ENCODE measurements around the gene AP2A2.

DNA sequence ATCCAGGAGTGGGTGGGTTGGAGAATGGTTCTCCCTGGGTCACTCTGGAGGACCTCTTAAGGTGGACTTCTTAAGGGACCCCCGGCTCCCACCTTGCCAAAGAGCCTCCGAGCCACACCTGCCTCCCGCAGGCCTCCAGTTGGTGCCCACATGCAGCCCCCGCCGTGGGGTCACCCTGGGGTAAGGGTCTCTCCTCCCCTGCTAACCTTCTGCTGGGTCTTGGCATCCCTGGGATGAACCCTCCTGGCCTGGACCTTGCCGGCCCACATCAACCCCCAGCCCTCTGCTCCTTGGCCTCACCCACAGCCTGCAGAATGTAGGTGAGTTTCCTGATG lies 123.4 kb downstream of the AP2A2 start:
- TF ChIP-seq, protein P1, sequence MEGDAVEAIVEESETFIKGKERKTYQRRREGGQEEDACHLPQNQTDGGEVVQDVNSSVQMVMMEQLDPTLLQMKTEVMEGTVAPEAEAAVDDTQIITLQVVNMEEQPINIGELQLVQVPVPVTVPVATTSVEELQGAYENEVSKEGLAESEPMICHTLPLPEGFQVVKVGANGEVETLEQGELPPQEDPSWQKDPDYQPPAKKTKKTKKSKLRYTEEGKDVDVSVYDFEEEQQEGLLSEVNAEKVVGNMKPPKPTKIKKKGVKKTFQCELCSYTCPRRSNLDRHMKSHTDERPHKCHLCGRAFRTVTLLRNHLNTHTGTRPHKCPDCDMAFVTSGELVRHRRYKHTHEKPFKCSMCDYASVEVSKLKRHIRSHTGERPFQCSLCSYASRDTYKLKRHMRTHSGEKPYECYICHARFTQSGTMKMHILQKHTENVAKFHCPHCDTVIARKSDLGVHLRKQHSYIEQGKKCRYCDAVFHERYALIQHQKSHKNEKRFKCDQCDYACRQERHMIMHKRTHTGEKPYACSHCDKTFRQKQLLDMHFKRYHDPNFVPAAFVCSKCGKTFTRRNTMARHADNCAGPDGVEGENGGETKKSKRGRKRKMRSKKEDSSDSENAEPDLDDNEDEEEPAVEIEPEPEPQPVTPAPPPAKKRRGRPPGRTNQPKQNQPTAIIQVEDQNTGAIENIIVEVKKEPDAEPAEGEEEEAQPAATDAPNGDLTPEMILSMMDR (conservative IDR thresholded peaks at IDR 0.05; ENCODE audit: low read length) = no peak
- TF ChIP-seq EZH2phosphoT487 (IDR thresholded peaks at IDR 0.05; ENCODE audit: borderline replicate concordance, low read depth, low read length) = no peak

Measured in OCI-LY7 (cell line).